Measurements from ENCODE around the gene DTD2.
A peak's percentile ranks its signal among the peaks of the same experiment; 100 is the strongest.

The DTD2 gene

DNA sequence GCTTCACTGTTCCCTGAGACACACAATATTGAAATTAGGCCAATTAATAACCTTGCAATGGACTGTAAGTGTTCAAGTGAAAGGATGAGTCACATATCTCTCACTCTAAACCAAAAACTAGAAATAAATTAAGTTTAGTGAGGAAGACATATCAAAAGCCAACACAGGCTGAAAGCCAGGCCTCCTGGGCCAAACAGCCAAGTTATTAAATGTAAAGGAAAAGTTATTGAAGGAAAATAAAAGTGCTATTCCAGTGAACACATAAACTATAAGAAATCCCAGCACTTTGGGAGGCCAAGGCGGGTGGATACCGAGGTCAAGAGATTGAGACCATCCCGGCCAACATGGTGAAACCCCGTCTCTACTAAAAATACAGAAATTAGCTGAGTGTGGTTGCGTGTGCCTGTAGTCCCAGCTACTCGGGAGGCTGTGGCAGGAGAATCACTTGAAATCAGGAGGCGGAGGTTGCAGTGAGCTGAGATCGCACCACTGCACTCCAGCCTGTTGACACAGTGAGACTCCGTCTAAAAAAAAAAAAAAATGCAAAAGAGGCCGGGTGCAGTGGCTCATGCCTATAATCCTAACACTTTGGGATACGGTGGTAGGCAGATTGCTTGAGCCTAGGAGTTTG lies 26.6 kb downstream of the DTD2 start:
- no peak overlapping the region for H4K8ac ChIP-seq (ENCODE audit: low read depth, low read length)
- no peak overlapping the region for H3K4me2 ChIP-seq (ENCODE audit: low read length)
- H3K79me1 ChIP-seq (ENCODE audit: low read length), result no peaks in the 10 kb centered on the region
- no peak overlapping the region for H2AK5ac ChIP-seq (ENCODE audit: low read length)
- no peak overlapping the region for H3K4me3 ChIP-seq (ENCODE audit: low read length)
- no peak overlapping the region for H2BK120ac ChIP-seq (ENCODE audit: low read depth, low read length)
- H3K4me1 ChIP-seq (ENCODE audit: control insufficient read depth, low read depth, low read length), result no peaks in the 10 kb centered on the region
- no peaks in the 10 kb centered on the region for H3K27me3 ChIP-seq (ENCODE audit: insufficient read depth, low read length, poor library complexity)
- no peak overlapping the region for H2BK5ac ChIP-seq (ENCODE audit: low read length)
- DNase-seq, result no peak
- H2BK15ac ChIP-seq (replicated peaks; ENCODE audit: low read depth), result no peak overlapping the region
- no peaks in the 10 kb centered on the region for H3K79me2 ChIP-seq (ENCODE audit: control insufficient read depth, insufficient read depth, low read length)
- H3K18ac ChIP-seq (ENCODE audit: low read length), result no peak overlapping the region
- no peak overlapping the region for H3K4ac ChIP-seq (ENCODE audit: low read depth, low read length)
- WGBS (ENCODE audit: extremely low coverage, insufficient coverage, low lambda C conversion rate), result no CpG with 5 or more reads among the region's 11 CpGs
- H3K27ac ChIP-seq (ENCODE audit: low read depth, low read length), result no peak overlapping the region
- no peak overlapping the region for H3K9ac ChIP-seq (ENCODE audit: low read length)
- H4K5ac ChIP-seq (ENCODE audit: low read length), result no peak overlapping the region
- H3K56ac ChIP-seq (ENCODE audit: low read length), result no peak overlapping the region
- no peaks in the 10 kb centered on the region for H3K36me3 ChIP-seq (ENCODE audit: control insufficient read depth, insufficient read depth, low read length)
- H3K23ac ChIP-seq (ENCODE audit: low read length), result no peak overlapping the region

DNA sequence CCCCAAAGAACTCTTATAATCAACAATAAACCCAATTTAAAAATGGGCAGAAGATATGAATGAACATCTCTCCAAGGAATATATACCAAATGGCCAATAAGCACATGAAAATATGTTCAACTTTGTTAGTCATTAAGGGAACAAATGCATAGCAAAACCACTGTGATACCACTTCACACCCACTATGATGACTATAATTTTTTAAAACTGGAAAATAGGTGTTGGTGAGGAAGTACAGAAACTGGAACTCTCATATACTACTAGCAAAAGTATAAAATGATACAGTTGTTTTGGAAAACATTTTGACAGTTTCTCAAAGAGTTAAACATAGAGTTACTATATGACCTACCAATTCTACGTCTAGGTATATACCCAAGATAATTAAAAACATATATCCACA lies 27.5 kb downstream of the DTD2 start:
- WGBS (ENCODE audit: extremely low coverage, insufficient coverage, low lambda C conversion rate), result no CpG with 5 or more reads among the region's 1 CpG
- Histone ChIP-seq H3K4me2 (ENCODE audit: low read length) (no peak overlapping the region), H2BK120ac (ENCODE audit: low read depth, low read length) (no peak overlapping the region), H3K4ac (ENCODE audit: low read depth, low read length) (no peak overlapping the region), H3K23ac (ENCODE audit: low read length) (no peak overlapping the region), H3K27ac (ENCODE audit: low read depth, low read length) (no peak overlapping the region), H2BK15ac (replicated peaks; ENCODE audit: low read depth) (no peak overlapping the region), H3K18ac (ENCODE audit: low read length) (no peak overlapping the region), H3K27me3 (ENCODE audit: insufficient read depth, low read length, poor library complexity) (no peaks in the 10 kb centered on the region), H3K36me3 (ENCODE audit: control insufficient read depth, insufficient read depth, low read length) (no peaks in the 10 kb centered on the region), H3K9ac (ENCODE audit: low read length) (no peak overlapping the region), H4K5ac (ENCODE audit: low read length) (no peak overlapping the region), H3K56ac (ENCODE audit: low read length) (no peak overlapping the region), H4K8ac (ENCODE audit: low read depth, low read length) (no peak overlapping the region), H3K4me1 (ENCODE audit: control insufficient read depth, low read depth, low read length) (no peaks in the 10 kb centered on the region), H3K4me3 (ENCODE audit: low read length) (no peak overlapping the region), H3K79me1 (ENCODE audit: low read length) (no peaks in the 10 kb centered on the region), H2AK5ac (ENCODE audit: low read length) (no peak overlapping the region), H2BK5ac (ENCODE audit: low read length) (no peak overlapping the region), H3K79me2 (ENCODE audit: control insufficient read depth, insufficient read depth, low read length) (no peaks in the 10 kb centered on the region)
- DNase-seq, result no peak

DNA sequence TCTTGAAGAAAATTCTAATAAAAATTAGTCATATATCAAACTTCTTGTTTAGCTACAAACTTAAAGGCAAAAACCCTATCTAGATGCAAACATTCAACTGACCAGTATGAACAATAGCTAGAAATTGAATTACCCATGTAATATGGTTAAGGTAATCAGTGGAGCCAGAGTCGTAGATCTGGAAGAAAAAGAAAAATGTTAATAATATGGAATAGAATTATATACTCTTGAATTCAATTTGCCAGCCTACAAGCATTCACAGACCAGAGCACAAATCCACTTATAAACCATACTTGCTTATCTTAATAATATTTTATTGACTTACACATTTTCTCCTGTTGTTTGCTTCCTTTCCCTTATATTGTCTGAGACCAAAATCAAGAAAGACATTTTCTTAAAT lies 29.3 kb downstream of the DTD2 start:
- Histone ChIP-seq H3K36me3 (ENCODE audit: control insufficient read depth, insufficient read depth, low read length) (no peaks in the 10 kb centered on the region), H3K4ac (ENCODE audit: low read depth, low read length) (no peak overlapping the region), H3K4me3 (ENCODE audit: low read length) (no peak overlapping the region), H3K18ac (ENCODE audit: low read length) (no peak overlapping the region), H3K79me1 (ENCODE audit: low read length) (no peaks in the 10 kb centered on the region), H2AK5ac (ENCODE audit: low read length) (no peak overlapping the region), H3K56ac (ENCODE audit: low read length) (no peak overlapping the region), H3K79me2 (ENCODE audit: control insufficient read depth, insufficient read depth, low read length) (no peaks in the 10 kb centered on the region), H3K4me2 (ENCODE audit: low read length) (no peak overlapping the region), H3K23ac (ENCODE audit: low read length) (no peak overlapping the region), H3K4me1 (ENCODE audit: control insufficient read depth, low read depth, low read length) (no peaks in the 10 kb centered on the region), H3K27ac (ENCODE audit: low read depth, low read length) (no peak overlapping the region), H4K8ac (ENCODE audit: low read depth, low read length) (no peak overlapping the region), H2BK15ac (replicated peaks; ENCODE audit: low read depth) (no peak overlapping the region), H4K5ac (ENCODE audit: low read length) (no peak overlapping the region), H2BK5ac (ENCODE audit: low read length) (no peak overlapping the region), H3K9ac (ENCODE audit: low read length) (no peak overlapping the region), H3K27me3 (ENCODE audit: insufficient read depth, low read length, poor library complexity) (no peaks in the 10 kb centered on the region), H2BK120ac (ENCODE audit: low read depth, low read length) (no peak overlapping the region)
- DNase-seq, result no peak
- no CpG with 5 or more reads among the region's 1 CpG for WGBS (ENCODE audit: extremely low coverage, insufficient coverage, low lambda C conversion rate)

DNA sequence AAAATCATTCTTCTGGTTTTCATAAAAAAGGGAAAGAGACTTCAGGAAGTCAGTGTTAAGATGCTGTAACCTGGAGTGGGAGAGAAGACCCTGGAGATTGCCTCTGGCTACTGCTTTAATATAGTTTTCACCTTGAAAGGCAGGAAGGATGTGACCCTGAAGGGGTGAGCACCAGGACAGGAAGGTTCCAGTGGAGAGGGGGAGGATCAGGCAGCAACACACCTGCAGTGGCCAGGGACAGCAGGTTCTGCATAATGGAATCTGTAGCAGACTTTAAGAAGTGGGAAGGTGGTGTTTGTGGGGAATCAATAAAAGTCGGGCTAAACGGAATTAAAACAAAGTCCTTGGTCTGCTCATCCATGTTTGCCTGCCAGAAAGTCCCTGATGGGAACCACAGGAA lies 30.6 kb downstream of the DTD2 start:
- H4K5ac ChIP-seq (ENCODE audit: low read length), result no peak overlapping the region
- no peak overlapping the region for H3K9ac ChIP-seq (ENCODE audit: low read length)
- H3K27ac ChIP-seq (ENCODE audit: low read depth, low read length), result no peak overlapping the region
- H3K56ac ChIP-seq (ENCODE audit: low read length), result no peak overlapping the region
- H3K4me2 ChIP-seq (ENCODE audit: low read length), result no peak overlapping the region
- H3K27me3 ChIP-seq (ENCODE audit: insufficient read depth, low read length, poor library complexity), result no peaks in the 10 kb centered on the region
- no peak for DNase-seq
- H3K18ac ChIP-seq (ENCODE audit: low read length), result no peak overlapping the region
- no peak overlapping the region for H2BK120ac ChIP-seq (ENCODE audit: low read depth, low read length)
- no peak overlapping the region for H2AK5ac ChIP-seq (ENCODE audit: low read length)
- no peak overlapping the region for H4K8ac ChIP-seq (ENCODE audit: low read depth, low read length)
- no peaks in the 10 kb centered on the region for H3K79me1 ChIP-seq (ENCODE audit: low read length)
- WGBS (ENCODE audit: extremely low coverage, insufficient coverage, low lambda C conversion rate), result no CpG with 5 or more reads among the region's 2 CpGs
- H3K4ac ChIP-seq (ENCODE audit: low read depth, low read length), result no peak overlapping the region
- no peaks in the 10 kb centered on the region for H3K4me1 ChIP-seq (ENCODE audit: control insufficient read depth, low read depth, low read length)
- no peaks in the 10 kb centered on the region for H3K36me3 ChIP-seq (ENCODE audit: control insufficient read depth, insufficient read depth, low read length)
- no peak overlapping the region for H3K4me3 ChIP-seq (ENCODE audit: low read length)
- H2BK5ac ChIP-seq (ENCODE audit: low read length), result no peak overlapping the region
- H3K23ac ChIP-seq (ENCODE audit: low read length), result no peak overlapping the region
- H2BK15ac ChIP-seq (replicated peaks; ENCODE audit: low read depth), result no peak overlapping the region
- H3K79me2 ChIP-seq (ENCODE audit: control insufficient read depth, insufficient read depth, low read length), result no peaks in the 10 kb centered on the region

DNA sequence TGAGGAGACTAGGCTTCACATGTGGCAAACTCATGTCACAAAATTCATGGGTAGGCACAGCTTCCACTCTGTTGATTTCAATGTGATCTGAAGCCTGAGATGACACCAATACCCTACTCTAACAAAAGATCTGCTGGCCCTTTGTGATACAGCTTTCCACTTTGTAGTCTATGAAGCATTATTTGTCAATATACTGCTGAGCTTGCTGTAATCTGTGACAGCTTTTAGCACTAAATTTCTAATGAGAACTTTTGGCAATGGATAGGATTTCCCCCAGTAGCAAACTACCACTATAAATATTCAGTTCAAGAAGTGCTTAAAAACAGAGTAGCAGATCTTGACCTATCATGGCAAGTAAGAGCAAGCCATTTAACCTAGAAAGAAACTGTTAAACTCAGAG lies 31.4 kb downstream of the DTD2 start:
- Histone ChIP-seq H2BK5ac (ENCODE audit: low read length) (no peak overlapping the region), H3K4me1 (ENCODE audit: control insufficient read depth, low read depth, low read length) (no peaks in the 10 kb centered on the region), H3K23ac (ENCODE audit: low read length) (no peak overlapping the region), H2BK120ac (ENCODE audit: low read depth, low read length) (no peak overlapping the region), H3K36me3 (ENCODE audit: control insufficient read depth, insufficient read depth, low read length) (no peaks in the 10 kb centered on the region), H4K5ac (ENCODE audit: low read length) (no peak overlapping the region), H3K27ac (ENCODE audit: low read depth, low read length) (no peak overlapping the region), H3K56ac (ENCODE audit: low read length) (no peak overlapping the region), H3K4ac (ENCODE audit: low read depth, low read length) (no peak overlapping the region), H2AK5ac (ENCODE audit: low read length) (no peak overlapping the region), H3K18ac (ENCODE audit: low read length) (no peak overlapping the region), H3K9ac (ENCODE audit: low read length) (no peak overlapping the region), H3K4me2 (ENCODE audit: low read length) (no peak overlapping the region), H3K79me2 (ENCODE audit: control insufficient read depth, insufficient read depth, low read length) (no peaks in the 10 kb centered on the region), H2BK15ac (replicated peaks; ENCODE audit: low read depth) (no peak overlapping the region), H3K79me1 (ENCODE audit: low read length) (no peaks in the 10 kb centered on the region), H4K8ac (ENCODE audit: low read depth, low read length) (no peak overlapping the region), H3K27me3 (ENCODE audit: insufficient read depth, low read length, poor library complexity) (no peaks in the 10 kb centered on the region), H3K4me3 (ENCODE audit: low read length) (no peak overlapping the region)
- no peak for DNase-seq

DNA sequence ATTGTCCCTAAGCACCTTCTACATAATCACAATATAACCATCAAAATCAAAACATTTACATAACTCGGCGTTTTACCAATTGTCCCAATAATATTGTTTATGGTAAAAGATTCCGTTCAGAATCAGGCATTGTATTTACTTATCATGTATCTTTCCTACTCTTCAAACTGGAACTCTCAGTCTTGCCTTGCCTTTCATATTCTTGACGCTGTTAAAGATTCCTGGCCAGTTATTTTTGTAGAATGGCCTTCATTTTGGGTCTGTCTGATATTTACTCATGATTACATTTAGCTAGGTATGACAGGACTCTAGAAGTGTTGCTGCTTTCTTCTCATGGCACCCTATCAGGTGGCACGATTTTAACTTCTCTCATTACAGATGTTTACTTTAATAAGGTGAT lies 36.1 kb downstream of the DTD2 start:
- Histone ChIP-seq H4K8ac (ENCODE audit: low read depth, low read length) (peak overlapping the region; percentile 94), H3K79me2 (ENCODE audit: control insufficient read depth, insufficient read depth, low read length) (no peaks in the 10 kb centered on the region), H2AK5ac (ENCODE audit: low read length) (no peak overlapping the region), H3K4me3 (ENCODE audit: low read length) (no peak overlapping the region), H3K36me3 (ENCODE audit: control insufficient read depth, insufficient read depth, low read length) (no peaks in the 10 kb centered on the region), H3K23ac (ENCODE audit: low read length) (no peak overlapping the region), H3K18ac (ENCODE audit: low read length) (no peak overlapping the region), H4K5ac (ENCODE audit: low read length) (no peak overlapping the region), H3K27ac (ENCODE audit: low read depth, low read length) (no peak overlapping the region), H3K79me1 (ENCODE audit: low read length) (no peaks in the 10 kb centered on the region), H2BK15ac (replicated peaks; ENCODE audit: low read depth) (no peak overlapping the region), H2BK120ac (ENCODE audit: low read depth, low read length) (no peak overlapping the region), H3K27me3 (ENCODE audit: insufficient read depth, low read length, poor library complexity) (no peaks in the 10 kb centered on the region), H3K4me2 (ENCODE audit: low read length) (no peak overlapping the region), H3K4ac (ENCODE audit: low read depth, low read length) (no peak overlapping the region), H2BK5ac (ENCODE audit: low read length) (no peak overlapping the region), H3K56ac (ENCODE audit: low read length) (no peak overlapping the region), H3K9ac (ENCODE audit: low read length) (no peak overlapping the region), H3K4me1 (ENCODE audit: control insufficient read depth, low read depth, low read length) (no peaks in the 10 kb centered on the region)
- 100% methylated on average over 2 of the region's 5 CpGs for WGBS (ENCODE audit: extremely low coverage, insufficient coverage, low lambda C conversion rate)
- no peak for DNase-seq
